ENCODE data around the gene PLOD2.
"Not testable (repeated sequence)": the region's sequence is repeated elsewhere in the genome, so short reads cannot be mapped to it uniquely, and the experiment has no call there.

Gene PLOD2

DNA sequence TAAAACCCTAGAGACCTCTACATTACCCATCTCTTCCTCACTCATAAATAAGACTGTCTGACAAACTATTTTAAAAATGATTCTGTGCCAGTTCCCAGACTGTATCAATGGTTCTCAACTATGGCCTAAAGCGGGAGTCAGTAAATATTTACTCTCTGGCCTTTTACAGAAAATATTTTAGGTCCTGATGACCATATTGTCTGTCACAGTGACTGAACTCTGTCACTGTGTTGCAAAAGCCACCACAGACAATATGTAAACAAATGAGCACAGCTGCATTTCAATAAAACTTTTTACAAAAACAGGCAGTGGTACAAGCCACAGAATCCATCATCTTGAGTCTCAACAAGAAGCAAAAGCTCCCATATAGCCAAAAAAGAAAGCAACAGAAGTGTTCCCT, 45.4 kb downstream of the PLOD2 start:
- H3K36me3 ChIP-seq (ENCODE audit: insufficient read depth, low read length): no peaks in the 10 kb centered on the region
- H3K9me2 ChIP-seq (replicated peaks; ENCODE audit: low read depth, low read length): no peaks in the 10 kb centered on the region
- H3K4me2 ChIP-seq (ENCODE audit: low read depth, low read length, poor library complexity, severe bottlenecking): no peak overlapping the region
- TF ChIP-seq, protein P1, sequence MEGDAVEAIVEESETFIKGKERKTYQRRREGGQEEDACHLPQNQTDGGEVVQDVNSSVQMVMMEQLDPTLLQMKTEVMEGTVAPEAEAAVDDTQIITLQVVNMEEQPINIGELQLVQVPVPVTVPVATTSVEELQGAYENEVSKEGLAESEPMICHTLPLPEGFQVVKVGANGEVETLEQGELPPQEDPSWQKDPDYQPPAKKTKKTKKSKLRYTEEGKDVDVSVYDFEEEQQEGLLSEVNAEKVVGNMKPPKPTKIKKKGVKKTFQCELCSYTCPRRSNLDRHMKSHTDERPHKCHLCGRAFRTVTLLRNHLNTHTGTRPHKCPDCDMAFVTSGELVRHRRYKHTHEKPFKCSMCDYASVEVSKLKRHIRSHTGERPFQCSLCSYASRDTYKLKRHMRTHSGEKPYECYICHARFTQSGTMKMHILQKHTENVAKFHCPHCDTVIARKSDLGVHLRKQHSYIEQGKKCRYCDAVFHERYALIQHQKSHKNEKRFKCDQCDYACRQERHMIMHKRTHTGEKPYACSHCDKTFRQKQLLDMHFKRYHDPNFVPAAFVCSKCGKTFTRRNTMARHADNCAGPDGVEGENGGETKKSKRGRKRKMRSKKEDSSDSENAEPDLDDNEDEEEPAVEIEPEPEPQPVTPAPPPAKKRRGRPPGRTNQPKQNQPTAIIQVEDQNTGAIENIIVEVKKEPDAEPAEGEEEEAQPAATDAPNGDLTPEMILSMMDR (conservative IDR thresholded peaks at IDR 0.05; ENCODE audit: low read length): no peak
- TF ChIP-seq EZH2phosphoT487 (IDR thresholded peaks at IDR 0.05; ENCODE audit: borderline replicate concordance): no peak
- no peaks in the 10 kb centered on the region for H4K20me1 ChIP-seq (ENCODE audit: insufficient read depth, low read length, poor library complexity, severe bottlenecking)
- no peak overlapping the region for H3K4me3 ChIP-seq (ENCODE audit: low read length, poor library complexity, severe bottlenecking)
- no peaks in the 10 kb centered on the region for H3K27me3 ChIP-seq (ENCODE audit: insufficient read depth, low read length, poor library complexity, severe bottlenecking)
- H3F3A ChIP-seq (ENCODE audit: low read depth): no peaks in the 10 kb centered on the region
- no peak overlapping the region for H2AFZ ChIP-seq (ENCODE audit: low read length)
- H3K9me3 ChIP-seq (ENCODE audit: insufficient read depth, low read depth, low read length): no peaks in the 10 kb centered on the region
- H3K79me2 ChIP-seq (ENCODE audit: insufficient read depth, low read length): no peaks in the 10 kb centered on the region
- H3K9ac ChIP-seq (ENCODE audit: low read depth, low read length, poor library complexity, severe bottlenecking): no peak overlapping the region
- no peaks in the 10 kb centered on the region for H3K4me1 ChIP-seq (ENCODE audit: insufficient read depth, low read length, poor library complexity, severe bottlenecking)

DNA sequence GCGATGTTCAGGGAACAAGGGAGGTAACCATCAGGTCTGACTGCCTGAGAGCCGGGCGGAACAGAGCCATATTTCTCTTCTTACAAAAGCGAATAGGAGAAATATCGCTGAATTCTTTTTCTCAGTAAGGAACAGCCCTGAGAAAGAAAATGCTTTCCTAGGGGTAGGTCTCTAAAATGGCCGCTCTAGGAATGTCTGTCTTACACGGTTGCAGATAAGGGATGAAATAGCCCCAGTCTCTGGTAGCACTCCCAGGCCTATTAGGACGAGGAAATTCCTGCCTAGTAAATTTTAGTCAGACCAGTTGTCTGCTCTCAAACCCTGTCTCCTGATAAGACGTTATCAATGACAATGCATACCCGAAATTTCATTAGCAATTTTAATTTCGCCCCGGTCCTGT, 47.2 kb downstream of the PLOD2 start:
- H3F3A ChIP-seq (ENCODE audit: low read depth); H3K9me2 ChIP-seq (replicated peaks; ENCODE audit: low read depth, low read length); H3K4me1 ChIP-seq (ENCODE audit: insufficient read depth, low read length, poor library complexity, severe bottlenecking): not testable (repeated sequence)

DNA sequence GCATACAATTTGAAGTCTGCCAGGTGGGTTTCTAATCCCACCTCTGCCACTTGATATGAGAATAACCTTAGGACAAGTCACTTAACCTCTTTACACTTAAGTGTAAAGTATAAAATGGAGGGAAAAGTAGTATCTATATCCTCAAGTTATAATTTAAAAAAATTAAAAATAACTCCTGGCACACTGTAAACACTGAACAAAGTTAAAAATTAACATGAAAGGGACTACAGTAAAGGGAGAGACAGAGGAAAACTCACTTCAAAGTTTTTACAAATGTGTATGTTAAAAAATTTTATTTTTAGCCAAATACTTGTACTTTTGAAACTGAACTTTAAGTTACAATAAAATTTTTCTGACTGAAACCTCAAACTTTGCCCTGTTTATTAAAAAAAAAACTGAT, 49.6 kb downstream of the PLOD2 start:
- Histone ChIP-seq H3K79me2 (ENCODE audit: insufficient read depth, low read length) (no peaks in the 10 kb centered on the region), H3K4me3 (ENCODE audit: low read length, poor library complexity, severe bottlenecking) (no peak overlapping the region), H3K4me1 (ENCODE audit: insufficient read depth, low read length, poor library complexity, severe bottlenecking) (no peaks in the 10 kb centered on the region), H3K4me2 (ENCODE audit: low read depth, low read length, poor library complexity, severe bottlenecking) (no peak overlapping the region), H3K36me3 (ENCODE audit: insufficient read depth, low read length) (no peaks in the 10 kb centered on the region), H3K27me3 (ENCODE audit: insufficient read depth, low read length, poor library complexity, severe bottlenecking) (no peaks in the 10 kb centered on the region), H3K9ac (ENCODE audit: low read depth, low read length, poor library complexity, severe bottlenecking) (no peak overlapping the region), H3K9me2 (replicated peaks; ENCODE audit: low read depth, low read length) (no peaks in the 10 kb centered on the region), H3F3A (ENCODE audit: low read depth) (no peaks in the 10 kb centered on the region), H2AFZ (ENCODE audit: low read length) (no peak overlapping the region), H3K9me3 (ENCODE audit: insufficient read depth, low read depth, low read length) (no peaks in the 10 kb centered on the region), H4K20me1 (ENCODE audit: insufficient read depth, low read length, poor library complexity, severe bottlenecking) (no peaks in the 10 kb centered on the region)
- TF ChIP-seq, protein P1 (conservative IDR thresholded peaks at IDR 0.05; ENCODE audit: low read length): no peak
- no peak for TF ChIP-seq EZH2phosphoT487 (IDR thresholded peaks at IDR 0.05; ENCODE audit: borderline replicate concordance)

More for the DNA sequence above, 47.2 kb downstream of the PLOD2 start:
- H2AFZ ChIP-seq (ENCODE audit: low read length); H3K36me3 ChIP-seq (ENCODE audit: insufficient read depth, low read length); H3K9me3 ChIP-seq (ENCODE audit: insufficient read depth, low read depth, low read length); H3K79me2 ChIP-seq (ENCODE audit: insufficient read depth, low read length); H3K4me3 ChIP-seq (ENCODE audit: low read length, poor library complexity, severe bottlenecking); H3K27me3 ChIP-seq (ENCODE audit: insufficient read depth, low read length, poor library complexity, severe bottlenecking); H3K4me2 ChIP-seq (ENCODE audit: low read depth, low read length, poor library complexity, severe bottlenecking); H4K20me1 ChIP-seq (ENCODE audit: insufficient read depth, low read length, poor library complexity, severe bottlenecking); H3K9ac ChIP-seq (ENCODE audit: low read depth, low read length, poor library complexity, severe bottlenecking): not testable (repeated sequence)

DNA sequence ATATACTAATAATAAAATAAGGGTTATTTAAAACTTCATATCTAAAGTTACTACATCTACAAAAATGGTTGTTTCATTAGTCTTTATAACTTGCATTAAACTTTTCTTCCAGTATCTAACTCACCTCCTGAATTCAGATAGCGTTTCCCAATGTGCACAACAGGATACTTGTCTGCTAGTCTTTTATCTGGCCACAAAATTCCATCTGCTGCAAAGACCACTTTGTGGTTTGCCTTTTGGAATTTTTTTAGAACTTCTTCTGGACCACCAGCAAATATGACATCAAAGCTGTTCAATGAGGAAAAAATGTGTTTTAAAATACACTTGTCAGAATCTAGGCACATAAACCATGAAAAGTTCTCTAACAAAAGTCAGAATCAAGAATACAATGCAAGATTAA, 50.8 kb downstream of the PLOD2 start:
- Histone ChIP-seq H2AFZ (ENCODE audit: low read length) (no peak overlapping the region), H3K4me1 (ENCODE audit: insufficient read depth, low read length, poor library complexity, severe bottlenecking) (no peaks in the 10 kb centered on the region), H3K79me2 (ENCODE audit: insufficient read depth, low read length) (no peaks in the 10 kb centered on the region), H3K27me3 (ENCODE audit: insufficient read depth, low read length, poor library complexity, severe bottlenecking) (no peaks in the 10 kb centered on the region), H3K9me2 (replicated peaks; ENCODE audit: low read depth, low read length) (no peaks in the 10 kb centered on the region), H4K20me1 (ENCODE audit: insufficient read depth, low read length, poor library complexity, severe bottlenecking) (no peaks in the 10 kb centered on the region), H3K9me3 (ENCODE audit: insufficient read depth, low read depth, low read length) (no peaks in the 10 kb centered on the region), H3K4me3 (ENCODE audit: low read length, poor library complexity, severe bottlenecking) (no peak overlapping the region), H3K4me2 (ENCODE audit: low read depth, low read length, poor library complexity, severe bottlenecking) (no peak overlapping the region), H3K9ac (ENCODE audit: low read depth, low read length, poor library complexity, severe bottlenecking) (no peak overlapping the region), H3K36me3 (ENCODE audit: insufficient read depth, low read length) (no peaks in the 10 kb centered on the region), H3F3A (ENCODE audit: low read depth) (no peaks in the 10 kb centered on the region)
- TF ChIP-seq EZH2phosphoT487 (IDR thresholded peaks at IDR 0.05; ENCODE audit: borderline replicate concordance): no peak
- TF ChIP-seq, protein P1 (conservative IDR thresholded peaks at IDR 0.05; ENCODE audit: low read length): no peak
